Hindlimb muscle (tissue), 1 donor: Measurements from ENCODE around the gene USF1. TPM values are rescaled to one million over a fixed set of nuclear protein-coding genes. Genes with fewer than 3 reads are reported as not detected.
"Not testable (repeated sequence)": the region's sequence is repeated elsewhere in the genome, so short reads cannot be mapped to it uniquely, and the experiment has no call there.

Experiments
- DNase-seq: peaks from one replicate; pipeline ENCODE4 v3.0.0-alpha.2; 2013
- polyA plus RNA-seq: library from polyadenylated mRNA; unstranded; fragments of 120-200 nt; gene quantifications from one replicate; pipeline ENCODE4 v1.2.1, GENCODE V29; 2013; ENCODE audit not compliant: insufficient read length

The USF1 gene
- polyA plus RNA-seq, 1 donor = 34.8 TPM

DNA sequence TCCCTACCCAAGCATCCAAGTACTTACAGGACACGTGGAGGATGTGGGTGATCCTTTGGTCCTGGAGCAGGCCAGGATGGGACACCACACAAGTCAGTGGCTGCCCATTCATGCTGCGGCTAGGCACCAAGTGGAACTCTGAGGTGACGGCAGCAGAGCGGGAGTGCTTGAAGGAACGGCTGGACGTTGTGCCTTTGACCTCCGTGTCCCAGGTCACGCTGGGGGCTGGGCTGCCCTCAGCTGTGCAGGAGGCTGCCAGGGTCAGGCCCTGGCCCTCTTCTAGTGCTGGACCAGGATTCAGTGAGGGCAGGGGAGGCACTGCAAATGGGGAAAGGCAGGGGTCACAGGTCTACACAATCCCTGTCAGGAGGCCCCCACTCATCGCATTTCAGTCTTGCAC lies 31.6 kb upstream of the USF1 start:
- DNase-seq = no peak

DNA sequence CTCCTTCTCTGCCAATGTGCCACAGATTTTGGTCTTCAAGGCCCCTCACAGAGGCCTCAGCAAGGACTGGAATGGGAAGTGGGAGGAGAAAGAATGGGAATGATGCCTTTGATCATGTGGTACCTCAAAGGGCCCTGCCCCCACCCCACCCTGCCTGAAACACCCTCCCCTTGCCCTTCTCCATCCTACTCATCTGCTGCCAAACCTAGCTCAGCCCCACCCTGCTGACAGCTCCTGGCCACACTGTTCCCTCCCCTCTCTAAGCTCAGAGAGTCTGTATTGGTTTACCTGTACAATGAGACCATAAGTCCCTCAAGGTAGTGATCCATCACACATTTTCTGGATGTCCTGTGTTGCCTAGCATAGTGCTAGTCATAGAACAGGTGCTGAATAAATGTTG lies 30.6 kb upstream of the USF1 start:
- DNase-seq = no peak

DNA sequence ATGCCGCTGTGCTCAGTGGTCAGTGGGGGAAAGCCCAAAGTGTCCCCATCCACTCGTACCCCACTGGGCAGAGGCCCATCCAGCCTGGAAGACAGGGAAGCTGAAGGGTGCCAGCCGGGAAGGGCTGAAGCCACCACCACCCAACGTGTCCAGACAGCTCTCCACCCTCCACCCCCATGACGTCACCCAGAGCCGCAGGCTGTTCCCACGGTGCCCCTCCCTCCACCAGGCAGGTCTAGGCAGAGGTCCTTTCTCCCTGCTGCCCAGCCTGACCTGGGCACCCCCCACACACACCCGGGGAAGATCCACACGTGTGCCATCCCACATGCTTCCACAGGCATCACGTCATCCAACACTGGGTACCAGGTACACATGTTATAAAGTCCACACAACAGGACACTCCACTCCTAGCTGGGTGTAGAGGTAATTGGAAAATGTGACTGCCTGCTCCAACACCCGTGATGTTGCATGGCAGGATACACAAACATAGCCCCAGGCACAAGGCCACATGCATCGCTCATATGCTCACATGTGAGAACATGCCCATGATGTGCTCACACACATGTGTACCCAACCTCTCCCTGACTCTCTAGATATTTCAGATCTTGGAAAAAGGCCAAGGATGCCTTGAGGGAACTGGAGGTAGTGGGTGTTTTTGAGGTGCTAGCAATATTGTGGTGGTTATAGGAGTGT lies 29.0 kb upstream of the USF1 start:
- DNase-seq = no peak

DNA sequence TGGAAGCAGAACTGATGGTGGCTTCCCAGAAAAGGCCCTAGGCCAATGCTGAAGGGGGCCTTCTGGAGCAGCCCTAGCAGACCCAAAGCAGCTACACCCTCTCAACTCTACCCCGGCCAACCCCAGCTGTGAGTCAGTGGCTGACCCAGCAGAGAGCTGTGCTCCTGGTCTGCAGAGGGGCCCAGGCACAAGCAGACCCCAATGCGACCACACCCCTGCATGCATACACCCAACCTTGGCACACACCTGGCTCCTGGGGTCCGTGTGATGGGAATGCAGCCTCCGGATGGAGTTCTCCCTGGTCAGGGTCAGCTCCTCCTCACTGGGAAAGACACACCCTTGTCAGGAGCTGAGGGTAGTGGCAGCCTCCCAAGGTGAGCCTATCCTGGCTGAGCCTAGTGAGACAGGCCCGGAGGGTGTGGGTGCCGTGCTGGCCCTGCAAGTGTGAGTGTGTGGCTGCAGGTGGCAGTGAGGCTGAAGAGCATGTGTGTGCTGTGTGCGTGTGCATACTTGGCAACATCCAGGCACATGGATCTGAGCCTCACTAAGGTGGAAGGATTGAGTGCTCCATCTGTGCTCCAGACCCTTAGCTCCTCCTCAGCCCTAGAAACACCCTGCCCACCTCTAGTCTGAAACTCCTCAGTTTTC lies 27.8 kb upstream of the USF1 start:
- no peak for DNase-seq

DNA sequence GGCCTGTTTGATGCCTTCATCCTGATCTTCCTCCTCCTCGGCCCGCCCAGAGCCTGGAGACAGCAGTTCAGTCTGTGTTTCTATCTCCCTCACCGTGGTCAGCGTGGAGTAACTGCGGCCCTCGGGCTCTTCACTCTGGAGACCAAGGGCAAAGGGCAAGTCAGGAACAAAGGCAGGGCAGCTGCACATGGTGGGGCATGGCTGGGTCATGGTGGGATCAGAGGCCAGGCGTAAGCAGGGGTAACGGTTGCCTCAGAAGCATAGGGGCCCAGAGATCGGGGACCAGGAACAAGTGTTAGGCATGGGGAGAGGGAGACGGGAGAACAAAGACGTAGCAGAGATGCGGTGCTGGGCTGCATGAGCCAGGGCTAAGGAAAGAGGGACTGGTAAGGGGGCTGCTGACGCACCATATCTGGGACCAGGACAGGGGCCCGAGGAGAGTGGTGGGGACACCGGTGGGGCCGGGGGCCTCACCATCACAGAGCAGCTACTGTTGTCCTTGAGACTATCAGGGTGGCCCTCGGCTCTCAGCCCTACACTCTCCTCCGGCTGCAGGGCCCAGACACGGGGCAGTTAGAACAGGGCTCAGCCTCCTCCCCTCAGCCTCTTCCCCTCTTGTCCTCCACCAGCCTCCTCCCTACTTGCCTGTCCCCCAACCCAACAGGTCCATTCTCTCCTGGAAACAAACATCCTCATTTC lies 27.1 kb upstream of the USF1 start:
- DNase-seq = no peak

DNA sequence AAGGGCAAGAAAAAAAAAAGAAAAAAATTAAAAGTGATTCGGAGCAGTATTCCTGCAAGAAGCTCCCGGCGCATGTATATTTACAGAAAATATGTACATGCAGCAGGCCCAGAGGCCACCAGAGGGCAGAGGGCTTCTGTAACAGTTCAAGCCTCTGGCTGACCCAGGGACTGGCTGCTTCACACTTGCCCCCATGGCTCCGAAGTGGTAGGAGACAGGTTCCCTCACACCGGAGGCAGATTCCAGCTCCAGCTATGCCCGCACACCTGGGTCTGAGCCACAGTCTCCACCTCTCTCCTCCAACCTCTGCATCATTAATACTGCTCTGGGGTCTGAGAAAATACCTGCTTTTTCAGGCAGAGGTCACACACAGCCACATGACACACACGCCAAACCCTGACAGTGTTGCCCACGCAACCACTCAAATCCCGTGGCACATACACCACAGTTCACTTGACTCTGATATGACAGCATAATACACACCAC lies 26.2 kb upstream of the USF1 start:
- DNase-seq = peak; percentile 31

DNA sequence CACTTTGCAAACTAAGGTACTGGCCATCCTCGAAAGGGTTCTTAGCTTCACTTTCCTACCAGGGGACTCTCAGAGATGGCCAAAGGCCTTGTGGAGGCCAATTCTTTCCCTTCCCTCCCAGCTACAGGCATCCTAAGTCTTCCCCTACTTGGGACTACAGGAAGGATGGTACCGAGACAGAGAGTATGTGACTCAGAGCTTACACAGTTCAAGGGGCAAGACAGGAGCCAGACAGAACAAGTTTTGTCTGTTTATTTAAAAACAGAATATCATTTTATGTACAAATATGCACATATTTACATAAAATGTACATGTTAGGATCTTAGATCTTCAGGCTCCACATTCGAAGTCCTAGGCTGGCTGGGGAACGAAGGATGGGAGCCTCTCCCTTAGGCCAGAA lies 25.0 kb upstream of the USF1 start:
- DNase-seq = no peak

DNA sequence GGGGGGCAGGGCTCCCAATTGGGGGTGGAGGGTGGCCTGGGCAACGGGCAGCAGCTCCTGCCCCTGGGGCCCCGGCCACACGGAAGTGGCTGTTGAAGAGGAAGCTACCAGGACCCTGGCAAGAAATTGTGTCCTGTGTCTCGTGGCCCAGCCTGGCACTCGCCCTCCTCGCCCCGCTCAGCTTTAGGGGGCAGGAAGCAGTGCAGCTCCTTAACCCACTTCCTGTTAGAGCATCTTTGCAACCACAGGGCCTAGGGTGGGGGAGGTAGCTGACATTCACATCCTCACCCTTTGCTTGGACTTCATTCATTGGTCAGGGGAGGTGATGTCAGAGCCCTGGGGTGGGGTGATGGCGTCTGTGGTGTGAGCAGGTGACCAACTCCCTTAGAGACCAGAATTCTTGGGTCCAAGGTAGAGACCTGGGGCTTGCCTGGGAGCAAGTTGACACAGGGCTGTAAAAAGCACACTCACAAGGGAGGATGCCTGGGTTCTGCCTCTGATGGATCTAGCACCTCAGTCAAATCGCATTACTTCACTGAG lies 24.0 kb upstream of the USF1 start, which contains the start of gene ARHGAP30:
TSS of gene ARHGAP30 (minus strand) at position 161 of the 540 bp plus-strand sequence. CDS start 267 bp downstream, outside the sequence.
- DNase-seq = no peak

DNA sequence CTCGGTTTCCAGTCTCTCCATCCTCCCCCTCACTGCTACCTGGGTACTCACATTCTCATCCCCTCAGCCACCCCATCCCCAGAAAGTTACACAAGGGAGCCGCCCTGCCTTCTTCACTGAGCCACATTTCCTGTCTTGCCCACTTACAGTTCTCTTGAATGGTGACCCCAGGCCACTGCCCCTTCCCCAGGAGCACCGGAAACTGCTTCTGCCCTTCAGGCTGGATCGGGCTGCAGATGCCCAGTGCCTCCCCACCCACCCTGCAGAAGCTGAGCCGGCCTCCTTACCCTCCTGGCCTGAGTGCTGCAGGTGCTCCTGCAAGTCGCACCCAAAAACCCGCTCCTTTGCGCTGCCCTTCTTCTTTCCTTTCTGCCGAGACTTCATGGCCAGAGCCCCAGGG lies 23.5 kb upstream of the USF1 start:
- no peak for DNase-seq

DNA sequence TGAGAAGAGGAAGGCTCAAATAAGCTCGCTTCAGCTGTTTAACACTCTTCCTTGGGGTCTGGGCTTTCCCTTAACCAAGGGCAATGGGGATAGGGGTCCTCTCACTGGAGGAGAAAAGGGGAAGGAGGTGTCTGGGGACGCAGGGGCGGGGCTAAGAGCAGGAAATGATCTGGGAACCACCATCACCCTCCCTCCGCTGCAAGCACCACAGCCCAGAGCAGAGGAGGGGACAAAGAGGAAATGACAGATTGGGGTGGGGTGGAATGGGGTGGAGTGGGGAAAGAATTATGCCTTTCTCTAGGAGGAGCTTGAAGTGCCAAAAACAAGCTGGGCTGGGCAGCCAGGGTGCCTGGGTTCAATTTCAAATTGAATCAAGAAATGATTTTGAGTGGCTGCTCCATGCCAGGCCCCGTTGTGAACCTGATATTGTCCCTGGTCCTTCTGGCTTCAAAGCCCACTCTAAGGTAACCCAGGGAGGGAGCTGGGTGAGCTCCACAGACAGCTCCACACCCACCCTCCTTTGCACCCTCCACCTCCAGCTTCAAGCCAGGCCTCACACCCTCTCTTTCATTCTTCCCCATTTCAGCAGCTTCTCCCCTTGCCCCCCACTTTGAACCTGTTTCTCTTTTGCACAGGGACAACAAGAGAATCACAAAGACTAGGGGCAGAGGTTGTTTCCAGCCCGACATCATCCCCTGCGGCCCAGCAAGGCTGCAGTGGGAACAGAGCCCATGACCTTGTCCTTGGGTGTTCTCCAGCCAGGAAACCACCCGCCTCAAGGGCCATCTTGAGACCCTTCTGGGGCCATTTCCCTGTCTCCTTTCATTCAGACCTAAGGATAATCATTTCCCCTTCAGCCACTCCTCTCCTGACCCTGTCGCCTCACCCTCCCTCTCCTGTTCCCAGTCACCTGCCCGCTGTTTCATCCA lies 22.8 kb upstream of the USF1 start:
- DNase-seq = no peak

DNA sequence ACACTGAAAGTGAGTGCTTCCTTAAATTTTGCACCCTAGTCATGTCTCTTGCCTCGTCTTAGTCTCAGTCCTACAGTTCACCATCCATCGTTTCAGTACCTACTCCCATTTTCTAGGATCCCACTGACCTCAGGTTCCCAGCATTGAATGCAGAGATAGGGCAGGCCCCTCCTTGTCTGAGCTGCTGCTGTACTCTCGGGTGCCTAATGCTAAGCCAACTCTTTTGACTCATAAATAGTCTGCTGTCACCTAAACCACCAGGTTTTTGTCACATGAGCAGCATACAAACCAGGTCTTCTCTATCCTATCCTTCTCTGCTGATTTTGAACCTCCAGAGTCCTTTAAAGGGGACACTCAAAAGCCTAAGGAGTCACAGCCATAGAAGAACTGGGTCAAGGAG lies 20.9 kb upstream of the USF1 start:
- no peak for DNase-seq

DNA sequence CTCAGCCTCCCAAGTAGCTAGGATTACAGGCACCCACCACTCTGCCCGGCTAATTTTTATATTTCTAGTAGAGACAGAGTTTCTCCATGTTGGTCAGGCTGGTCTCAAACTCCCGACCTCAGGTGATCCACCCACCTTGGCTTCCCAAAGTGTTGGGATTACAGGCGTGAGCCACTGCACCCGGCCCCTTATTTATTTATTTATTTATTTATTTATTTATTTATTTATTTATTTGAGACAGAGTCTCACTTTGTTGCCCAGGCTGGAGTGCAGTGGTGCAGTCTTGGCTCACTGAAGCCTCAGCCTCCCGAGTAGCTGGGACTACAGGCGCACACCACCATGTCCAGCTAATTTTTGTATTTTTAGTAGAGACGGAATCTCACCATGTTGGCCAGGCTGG lies 19.9 kb upstream of the USF1 start:
- DNase-seq = not testable (repeated sequence)

DNA sequence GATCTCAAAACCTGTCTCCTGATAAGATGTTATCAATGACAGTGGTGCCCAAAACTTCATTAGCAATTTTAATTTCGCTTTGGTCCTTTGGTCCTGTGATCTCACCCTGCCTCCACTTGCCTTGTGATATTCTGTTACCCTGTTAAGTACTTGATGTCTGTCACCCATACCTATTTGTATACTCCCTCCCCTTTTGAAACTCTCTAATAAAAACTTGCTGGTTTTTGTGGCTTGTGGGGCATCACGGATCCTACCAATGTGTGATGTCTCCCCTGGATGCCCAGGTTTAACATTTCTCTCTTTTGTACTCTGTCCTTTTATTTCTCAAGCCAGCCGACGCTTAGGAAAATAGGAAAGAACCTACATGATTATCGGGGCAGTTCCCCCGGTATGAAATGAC lies 18.2 kb upstream of the USF1 start:
- not testable (repeated sequence) for DNase-seq

DNA sequence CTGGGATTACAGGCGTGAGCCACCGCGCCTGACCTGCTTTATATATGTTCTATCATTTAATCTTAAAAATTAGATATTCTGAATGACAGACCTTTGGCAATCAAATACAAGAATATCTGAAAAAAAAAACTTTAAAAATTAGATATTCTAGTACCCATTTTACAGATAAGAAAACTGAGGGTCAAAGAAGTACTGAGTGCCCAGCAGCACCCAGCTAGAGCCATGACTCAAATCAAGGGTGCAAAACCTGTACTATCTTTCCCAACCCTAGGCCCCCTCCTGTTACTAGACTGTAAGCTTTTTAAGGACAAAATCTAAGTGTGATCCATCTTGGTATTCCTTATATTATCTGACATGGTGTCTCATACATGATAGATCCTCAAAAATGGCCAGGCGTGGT lies 15.6 kb upstream of the USF1 start:
- DNase-seq = no peak

DNA sequence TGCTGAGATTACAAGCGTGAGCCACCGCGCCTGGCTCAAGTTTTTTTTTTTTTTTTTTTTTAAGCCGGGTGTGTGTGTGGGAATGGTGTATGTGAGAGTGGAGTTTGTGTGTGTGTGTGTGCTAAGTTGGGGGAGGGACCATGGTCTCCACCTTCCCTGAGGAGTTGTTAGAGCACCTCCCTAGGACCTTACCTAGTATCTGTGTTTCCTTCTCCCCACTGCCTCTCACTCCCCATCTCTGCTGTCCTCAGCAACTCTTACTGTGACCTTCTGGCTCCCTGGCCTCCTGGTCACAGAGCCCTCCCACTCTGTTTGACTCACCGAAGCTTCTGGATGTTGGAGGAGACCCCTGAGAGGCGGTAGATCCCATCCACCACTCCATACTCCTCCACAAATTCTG lies 13.5 kb upstream of the USF1 start:
- no peak for DNase-seq

DNA sequence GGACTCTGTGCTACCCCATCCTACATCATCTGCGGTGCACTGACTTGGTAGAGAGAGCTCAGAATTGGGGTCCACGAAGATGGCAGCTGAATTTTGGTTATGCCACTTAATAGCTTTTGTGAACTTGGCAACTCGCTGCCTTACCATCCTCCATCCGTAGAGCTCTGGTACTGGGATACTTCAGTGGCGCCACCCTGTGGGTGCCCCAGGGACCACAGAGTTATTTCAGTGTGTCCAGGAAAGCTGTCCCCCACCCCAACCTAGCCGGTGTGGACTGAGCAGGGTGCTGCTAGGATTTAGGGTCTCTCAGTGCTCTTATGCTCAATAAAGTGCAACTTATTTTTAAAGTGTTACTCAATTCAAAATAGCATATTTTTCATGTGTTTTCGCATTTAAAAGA lies 9.0 kb upstream of the USF1 start:
- no peak for DNase-seq

DNA sequence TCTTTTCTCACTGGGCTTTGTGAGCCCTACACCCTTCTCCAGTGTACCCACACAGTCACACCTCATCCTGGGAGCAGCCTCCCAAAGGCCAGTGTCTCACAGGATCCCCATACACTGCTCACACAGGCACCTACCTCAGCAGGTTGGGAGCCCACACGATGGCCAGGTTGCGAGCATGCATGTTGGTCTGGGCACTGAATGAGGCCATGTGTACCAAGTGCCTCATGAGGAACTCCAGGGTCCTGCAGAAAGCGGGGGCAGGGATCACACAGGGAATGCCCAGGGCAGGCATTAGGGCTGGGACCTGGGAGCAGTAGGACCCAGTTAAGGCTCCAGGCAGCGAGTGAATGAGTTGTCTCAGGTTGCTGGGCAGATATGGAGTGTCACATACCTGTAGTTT lies 8.5 kb upstream of the USF1 start:
- no peak for DNase-seq

DNA sequence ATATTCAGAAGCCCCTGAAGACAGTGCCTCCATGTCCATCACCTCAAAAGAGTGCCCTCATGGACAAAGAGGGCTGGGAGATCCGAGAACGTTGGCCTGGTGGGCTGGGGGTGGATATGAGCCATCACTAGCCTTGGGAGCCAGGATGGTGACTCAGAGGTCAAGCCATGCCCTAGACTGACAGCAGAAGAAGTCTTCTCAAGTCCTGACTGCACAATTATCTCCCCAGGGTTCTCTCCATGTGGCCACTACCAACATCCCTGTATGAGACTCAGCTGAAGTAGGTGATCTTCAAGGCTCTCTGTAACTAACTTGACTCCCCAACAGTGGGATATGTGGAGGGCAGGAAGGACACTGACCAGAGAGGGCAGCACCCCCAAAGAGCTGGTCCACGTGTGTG lies 7.1 kb upstream of the USF1 start:
- DNase-seq = no peak

DNA sequence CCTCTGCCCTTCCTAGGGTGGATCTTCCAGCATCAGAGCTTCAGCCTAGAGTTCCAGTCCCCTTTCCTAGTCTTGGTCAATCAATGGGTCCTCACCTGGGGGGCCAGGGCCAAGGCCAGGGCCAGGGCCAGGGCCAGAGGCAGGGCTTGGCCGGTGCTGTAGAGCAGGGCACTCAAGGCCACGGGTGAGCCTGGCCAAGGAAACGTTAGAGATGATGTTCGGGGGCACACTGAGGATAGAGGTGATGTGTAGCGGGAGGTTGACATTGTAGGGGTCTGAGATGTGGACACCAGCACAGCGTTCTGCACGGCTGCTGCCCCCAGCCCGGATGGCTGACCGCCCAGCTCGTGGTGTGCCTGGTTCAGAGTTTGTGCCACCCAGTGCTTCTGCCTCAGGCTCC lies 5.4 kb upstream of the USF1 start:
- no peak for DNase-seq

DNA sequence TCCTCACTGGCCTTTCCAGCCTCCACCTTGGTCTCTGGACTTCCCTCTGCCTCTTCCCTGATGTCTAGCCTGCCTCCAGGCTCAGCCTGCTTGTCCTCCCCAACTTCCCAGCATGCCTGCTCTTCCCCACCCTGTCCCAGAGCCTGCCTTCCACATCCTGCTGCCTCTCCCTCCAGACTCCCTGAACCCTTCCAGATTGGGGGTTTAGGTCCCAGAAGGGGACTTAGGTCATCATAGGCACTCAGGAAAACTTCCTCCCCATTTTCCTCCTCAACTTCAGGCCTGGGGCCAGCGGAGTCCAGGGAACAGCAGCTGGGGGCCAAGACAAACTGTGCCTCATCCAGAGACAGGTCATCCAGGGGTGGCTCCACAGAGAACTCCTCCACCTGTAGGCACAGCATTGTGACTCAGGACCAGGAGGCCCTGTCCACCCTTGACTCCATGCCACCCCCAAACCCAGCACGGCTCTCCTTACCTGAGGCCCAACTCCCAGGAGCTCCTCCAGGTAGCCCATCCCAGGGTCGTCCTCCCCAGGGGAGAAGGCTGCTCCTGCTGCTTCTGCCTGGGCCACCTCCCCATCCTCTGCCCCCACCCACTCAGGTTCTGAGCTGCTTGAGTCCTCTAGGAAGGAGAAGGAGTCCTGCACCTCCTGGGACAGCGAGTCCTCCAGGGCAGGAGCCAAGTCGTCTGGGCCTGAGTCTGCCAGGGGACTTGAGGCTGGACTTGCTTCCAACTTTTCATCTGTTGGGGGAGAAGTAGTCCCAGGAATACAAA lies 3.4 kb upstream of the USF1 start:
- DNase-seq = no peak
